RWPE2 (cell line): Measurements from ENCODE around the gene OMG.

Experiments used
- ATAC-seq: fragments of 200-7000 bp; cut with Tn5 transposase; 3 replicates; pipeline ENCODE4 v1.9.1; 2021; ENCODE audit warnings: low read depth
- DNase-seq: peaks from one replicate; pipeline ENCODE4 v3.0.0-alpha.2; 2020; ENCODE audit warnings: low spot score
- H3K27ac ChIP-seq: fragments of 450-650 bp; 2 replicates; pipeline ENCODE4 v1.5.1; 2017; ENCODE audit warnings: mild to moderate bottlenecking; ENCODE audit not compliant: poor library complexity, severe bottlenecking
- H3K27me3 ChIP-seq: fragments of 250-450 bp; sonication (Bioruptor Pico); 2 replicates; pipeline ENCODE4 v1.5.1; 2021; ENCODE audit warnings: mild to moderate bottlenecking, moderate library complexity; ENCODE audit not compliant: insufficient read depth, poor library complexity, severe bottlenecking
- H3K36me3 ChIP-seq: fragments of 250-450 bp; sonication (Bioruptor Pico); 2 replicates; pipeline ENCODE4 v1.5.1; 2020; ENCODE audit warnings: low read depth, mild to moderate bottlenecking, moderate library complexity
- H3K4me1 ChIP-seq: fragments of 250-450 bp; sonication (Bioruptor Pico); 2 replicates; pipeline ENCODE4 v1.5.1; 2021; ENCODE audit warnings: mild to moderate bottlenecking, moderate library complexity; ENCODE audit not compliant: insufficient read depth, poor library complexity, severe bottlenecking
- H3K4me3 ChIP-seq: fragments of 250-450 bp; sonication (Bioruptor Pico); 2 replicates; pipeline ENCODE4 v1.5.1; 2021; ENCODE audit warnings: mild to moderate bottlenecking, moderate library complexity; ENCODE audit not compliant: severe bottlenecking
- H3K9me3 ChIP-seq: fragments of 250-450 bp; sonication (Bioruptor Pico); 2 replicates; pipeline ENCODE4 v1.5.1; 2021; ENCODE audit warnings: mild to moderate bottlenecking, moderate library complexity; ENCODE audit not compliant: severe bottlenecking
- TF ChIP-seq, protein P1 (sequence below): fragments of 450-650 bp; IDR thresholded peaks from one replicate; pipeline ENCODE4 v1.5.1; 2017; ENCODE audit warnings: mild to moderate bottlenecking, moderate library complexity; ENCODE audit not compliant: poor library complexity, severe bottlenecking

OMG gene

GRCh38 chr17:31295489-31295871, 1.6 kb downstream of the OMG start:
- Histone ChIP-seq H3K27me3 (no peaks in the 10 kb centered on the region), H3K36me3 (peaks cover 21% of the 10 kb centered on the region; the same call in 1 of the 2 replicates), H3K27ac (no peak overlapping the region), H3K4me1 (no peaks in the 10 kb centered on the region), H3K4me3 (no peak overlapping the region), H3K9me3 (no peaks in the 10 kb centered on the region)
- DNase-seq (no peak), ATAC-seq (no peak)
- TF ChIP-seq, protein P1, sequence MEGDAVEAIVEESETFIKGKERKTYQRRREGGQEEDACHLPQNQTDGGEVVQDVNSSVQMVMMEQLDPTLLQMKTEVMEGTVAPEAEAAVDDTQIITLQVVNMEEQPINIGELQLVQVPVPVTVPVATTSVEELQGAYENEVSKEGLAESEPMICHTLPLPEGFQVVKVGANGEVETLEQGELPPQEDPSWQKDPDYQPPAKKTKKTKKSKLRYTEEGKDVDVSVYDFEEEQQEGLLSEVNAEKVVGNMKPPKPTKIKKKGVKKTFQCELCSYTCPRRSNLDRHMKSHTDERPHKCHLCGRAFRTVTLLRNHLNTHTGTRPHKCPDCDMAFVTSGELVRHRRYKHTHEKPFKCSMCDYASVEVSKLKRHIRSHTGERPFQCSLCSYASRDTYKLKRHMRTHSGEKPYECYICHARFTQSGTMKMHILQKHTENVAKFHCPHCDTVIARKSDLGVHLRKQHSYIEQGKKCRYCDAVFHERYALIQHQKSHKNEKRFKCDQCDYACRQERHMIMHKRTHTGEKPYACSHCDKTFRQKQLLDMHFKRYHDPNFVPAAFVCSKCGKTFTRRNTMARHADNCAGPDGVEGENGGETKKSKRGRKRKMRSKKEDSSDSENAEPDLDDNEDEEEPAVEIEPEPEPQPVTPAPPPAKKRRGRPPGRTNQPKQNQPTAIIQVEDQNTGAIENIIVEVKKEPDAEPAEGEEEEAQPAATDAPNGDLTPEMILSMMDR = no peak

GRCh38 chr17:31294820-31295488, 2.1 kb downstream of the OMG start:
- Histone ChIP-seq H3K9me3 (no peaks in the 10 kb centered on the region), H3K27me3 (no peaks in the 10 kb centered on the region), H3K4me3 (no peak overlapping the region), H3K4me1 (peaks cover under 1% of the 10 kb centered on the region), H3K36me3 (peaks cover 26% of the 10 kb centered on the region; the same call in 1 of the 2 replicates), H3K27ac (no peak overlapping the region)
- DNase-seq (no peak), ATAC-seq (no peak)
- TF ChIP-seq, protein P1 = no peak

DNA sequence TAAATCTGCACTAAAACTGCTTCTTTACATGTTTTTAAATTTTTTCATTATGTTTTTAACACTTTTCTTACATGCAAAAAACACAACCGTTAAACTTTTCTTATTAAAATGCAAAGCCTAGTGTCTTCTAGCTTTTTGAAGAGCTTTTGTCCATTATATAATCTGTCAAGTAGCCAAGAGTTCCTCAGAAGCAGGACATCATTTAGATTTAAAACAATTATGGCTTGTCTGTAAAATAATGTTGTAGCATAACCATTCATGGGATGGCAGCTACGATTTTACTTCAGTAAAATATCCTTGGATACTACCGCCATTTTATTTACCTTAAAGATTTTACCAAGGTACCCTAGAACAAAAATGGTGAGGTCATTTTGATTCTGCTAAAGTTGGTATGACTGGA, 2.8 kb downstream of the OMG start:
- H3K27me3 ChIP-seq = no peaks in the 10 kb centered on the region
- H3K9me3 ChIP-seq = no peaks in the 10 kb centered on the region
- ATAC-seq (no peak), DNase-seq (no peak)
- no peak overlapping the region for H3K27ac ChIP-seq
- peaks cover 8% of the 10 kb centered on the region for H3K4me1 ChIP-seq
- peaks cover 24% of the 10 kb centered on the region; the same call in 1 of the 2 replicates for H3K36me3 ChIP-seq
- TF ChIP-seq, protein P1 = no peak
- no peak overlapping the region for H3K4me3 ChIP-seq

DNA sequence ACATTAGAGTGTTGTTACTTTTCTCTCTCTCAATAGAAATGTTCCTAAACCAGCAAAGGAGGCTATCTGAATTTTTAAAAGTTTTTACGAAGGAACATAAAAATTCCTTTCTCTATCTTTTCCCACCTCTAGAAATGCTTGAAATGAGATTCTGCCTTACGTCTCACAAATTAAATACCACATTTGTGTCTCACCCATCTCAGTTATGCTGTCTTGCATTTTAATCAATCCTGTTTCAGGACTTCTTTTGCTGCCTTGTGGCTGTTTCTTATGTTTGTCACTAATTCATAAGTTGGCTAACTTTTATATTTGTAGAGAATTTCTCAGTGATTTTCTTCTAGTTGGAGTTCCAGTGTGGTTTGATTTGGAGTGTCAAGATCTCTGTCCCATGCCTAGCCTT, 3.5 kb downstream of the OMG start:
- ATAC-seq = no peak
- TF ChIP-seq, protein P1 = no peak
- Histone ChIP-seq H3K27ac (no peak overlapping the region), H3K4me1 (peaks cover 10% of the 10 kb centered on the region), H3K27me3 (no peaks in the 10 kb centered on the region), H3K36me3 (peaks cover 26% of the 10 kb centered on the region; the same call in 1 of the 2 replicates), H3K4me3 (no peak overlapping the region), H3K9me3 (no peaks in the 10 kb centered on the region)
- no peak for DNase-seq

- no peaks in the 10 kb centered on the region for H3K9me3 ChIP-seq
- H3K27ac ChIP-seq = no peak overlapping the region
- no peak for DNase-seq
- no peaks in the 10 kb centered on the region for H3K27me3 ChIP-seq
- TF ChIP-seq, protein P1 = no peak
- H3K36me3 ChIP-seq = peaks cover 26% of the 10 kb centered on the region; the same call in 1 of the 2 replicates
- no peak overlapping the region for H3K4me3 ChIP-seq
- peaks cover 10% of the 10 kb centered on the region for H3K4me1 ChIP-seq
- no peak for ATAC-seq
Observed at GRCh38 chr17:31291820-31292219, 5.2 kb downstream of the OMG start.
